NCI-H460 (cell line): ENCODE data around the gene ZNF574. TPM values are rescaled to one million over a fixed set of nuclear protein-coding genes. Genes with fewer than 3 reads are reported as not detected.

Experiments
- DNase-seq: peaks from one replicate; pipeline ENCODE4 v3.0.0-alpha.2; 2016; ENCODE audit warnings: low read depth; ENCODE audit errors: extremely low read depth
- total RNA-seq: library from RNA; depleted of rRNA; stranded (reverse); fragments of >200 nt; shearing (Covaris generic); gene quantifications from 2 replicates; pipeline ENCODE4 v1.2.3, GENCODE V29; 2014

Gene ZNF574
- total RNA-seq, 1 experiment from 2014 or later: 8.7 TPM

GRCh38 chr19:42053037-42053935, 22.7 kb upstream of the ZNF574 start:
- DNase-seq: no peak

GRCh38 chr19:42054205-42054604, 21.8 kb upstream of the ZNF574 start:
- no peak for DNase-seq

GRCh38 chr19:42057846-42058245, 18.1 kb upstream of the ZNF574 start:
- no peak for DNase-seq

- DNase-seq: no peak
These were observed 16.8 kb upstream of the ZNF574 start for GRCh38 chr19:42059196-42059595.

- no peak for DNase-seq
These were observed 15.8 kb upstream of the ZNF574 start for GRCh38 chr19:42060117-42060516.

GRCh38 chr19:42062381-42062780, 13.6 kb upstream of the ZNF574 start:
- DNase-seq: no peak

GRCh38 chr19:42064432-42064831, 11.5 kb upstream of the ZNF574 start:
- no peak for DNase-seq

GRCh38 chr19:42065051-42065450, 10.9 kb upstream of the ZNF574 start:
- DNase-seq: no peak

GRCh38 chr19:42065511-42065910, 10.5 kb upstream of the ZNF574 start:
- no peak for DNase-seq

GRCh38 chr19:42066075-42066754, 9.8 kb upstream of the ZNF574 start:
- DNase-seq: no peak

GRCh38 chr19:42067315-42067888, 8.6 kb upstream of the ZNF574 start:
- DNase-seq: no peak

- no peak for DNase-seq
These were observed 7.6 kb upstream of the ZNF574 start for GRCh38 chr19:42068361-42068755.

GRCh38 chr19:42068756-42069571, 7.0 kb upstream of the ZNF574 start:
- DNase-seq: no peak

- DNase-seq: no peak
These were observed 6.2 kb upstream of the ZNF574 start, which contains the start of gene GRIK5 for GRCh38 chr19:42069619-42070351. TSS of gene GRIK5 (minus strand) at chr19:42070206. CDS start at chr19:42065770, 4,436 bp downstream.

- DNase-seq: no peak
These were observed 4.7 kb upstream of the ZNF574 start for GRCh38 chr19:42071247-42071646.

GRCh38 chr19:42074513-42075363, 1.2 kb upstream of the ZNF574 start:
- DNase-seq: peak; percentile 5

GRCh38 chr19:42075364-42075615, 676 bp upstream of the ZNF574 start:
- DNase-seq: no peak

GRCh38 chr19:42076380-42076944, 496 bp downstream of the ZNF574 start:
- no peak for DNase-seq

GRCh38 chr19:42078058-42078457, 2.1 kb downstream of the ZNF574 start:
- no peak for DNase-seq
